GM12878 (cell line): ENCODE measurements around the gene ZNF311. TPM values are rescaled to one million over a fixed set of nuclear protein-coding genes. Genes with fewer than 3 reads are reported as not detected.

Source experiments
- ATAC-seq: fragments of 200-7000 bp; cut with Tn5 transposase; 3 replicates; pipeline ENCODE4 v1.9.1; 2020; ENCODE audit warnings: mild to moderate bottlenecking, moderate library complexity
- BruUV-seq: library from RNA; stranded (reverse); fragments of 400-500 nt; replicated peaks from 2 replicates; lab custom pipeline; 2021; lab: Mats Ljungman, UMichigan
- CTCF ChIA-PET: fragments of 300-600 bp; sonication (Branson Sonifier 250); formaldehyde crosslinking; extraction: SDS; loops from one replicate; lab custom pipeline; 2021; ENCODE audit warnings: inconsistent platforms; lab: Yijun Ruan, JAX
- POLR2A ChIA-PET: fragments of 350-600 bp; formaldehyde crosslinking; extraction: SDS; loops from one replicate; lab custom pipeline; 2021; ENCODE audit warnings: inconsistent platforms; lab: Charles Lee
- RAD21 ChIA-PET: fragments of 300-600 bp; sonication (Branson Sonifier 250); formaldehyde crosslinking; loops from one replicate; lab custom pipeline; 2023; ENCODE audit warnings: antibody characterized with exemption; ENCODE audit not compliant: unreplicated experiment; lab: Charles Lee
- SMC1A ChIA-PET: fragments of 300-600 bp; sonication (Branson Sonifier 250); formaldehyde crosslinking; loops from one replicate; lab custom pipeline; 2023; ENCODE audit not compliant: unreplicated experiment, uncharacterized antibody; lab: Charles Lee
- DNase-seq: peaks from one replicate; pipeline ENCODE4 v3.0.0-alpha.2; 2011; ENCODE audit warnings: low read depth, low spot score
- FAIRE-seq: peaks from 3 replicates; lab custom pipeline; 2011; peaks lifted over from hg19 to GRCh38; lab: Jason Lieb, UNC
- H2AFZ ChIP-seq: 2 replicates; pipeline ENCODE4 v1.6.0; 2011; ENCODE audit warnings: low read depth, low read length, control low read depth; ENCODE audit not compliant: control insufficient read depth
- H3K27ac ChIP-seq: 2 replicates; pipeline ENCODE4 v1.5.1; 2011; ENCODE audit warnings: control low read depth; ENCODE audit not compliant: control insufficient read depth, insufficient read depth
- H3K27me3 ChIP-seq, 2 experiments: replicated peaks in 1 of 2; 2 replicates each; pipeline versions ENCODE4 v1.6.0 to v1.6.1; 2011; ENCODE audit warnings: low read length in 1 of 2; ENCODE audit not compliant: control insufficient read depth in 2 of 2, insufficient read depth in 2 of 2
- H3K36me3 ChIP-seq, 2 experiments: 2 replicates each; pipeline ENCODE4 v1.5.1; 2011; ENCODE audit warnings: low read length in 1 of 2; ENCODE audit not compliant: control insufficient read depth in 2 of 2, insufficient read depth in 2 of 2
- H3K4me1 ChIP-seq: 2 replicates; pipeline ENCODE4 v1.6.1; 2011; ENCODE audit warnings: mild to moderate bottlenecking, low read length, moderate library complexity, mixed read lengths; ENCODE audit not compliant: control insufficient read depth, insufficient read depth
- H3K4me2 ChIP-seq: 2 replicates; pipeline ENCODE4 v1.6.0; 2011; ENCODE audit warnings: control low read depth; ENCODE audit not compliant: control insufficient read depth, insufficient read depth
- H3K4me3 ChIP-seq: fragments of 200-600 bp; sonication (generic); 2 replicates; pipeline ENCODE4 v1.5.1; 2016
- H3K79me2 ChIP-seq: 2 replicates; pipeline ENCODE4 v1.6.0; 2011; ENCODE audit warnings: low read length; ENCODE audit not compliant: control insufficient read depth, insufficient read depth
- H3K9ac ChIP-seq: 2 replicates; pipeline ENCODE4 v1.8.0; 2011; ENCODE audit warnings: low read length, control low read depth, mixed read lengths; ENCODE audit not compliant: control insufficient read depth, insufficient read depth
- H3K9me3 ChIP-seq: replicated peaks from 3 replicates; pipeline ENCODE4 v1.5.1; 2011; ENCODE audit warnings: mild to moderate bottlenecking, low read length; ENCODE audit not compliant: control insufficient read depth, insufficient read depth
- H4K20me1 ChIP-seq: 2 replicates; pipeline ENCODE4 v1.6.0; 2011; ENCODE audit not compliant: control insufficient read depth, insufficient read depth
- BACH1 ChIP-seq: fragments of 450-650 bp; IDR thresholded peaks from 2 replicates; pipeline ENCODE4 v1.6.1; 2017; ENCODE audit warnings: mild to moderate bottlenecking, borderline replicate concordance
- CHD2 ChIP-seq: IDR thresholded peaks from 2 replicates; pipeline ENCODE4 v1.6.1; 2011; ENCODE audit warnings: low read depth, low read length, improper control_type of control experiment, borderline replicate concordance
- DPF2 ChIP-seq: fragments of 450-650 bp; IDR thresholded peaks from 2 replicates; pipeline ENCODE4 v1.6.1; 2017; ENCODE audit warnings: mild to moderate bottlenecking
- EED ChIP-seq: sonication (generic); IDR thresholded peaks from 2 replicates; pipeline ENCODE4 v1.6.1; 2016; ENCODE audit warnings: antibody characterized with exemption, low read depth
- IKZF2 ChIP-seq, 2 experiments: fragments of 450-650 bp; IDR thresholded peaks; 2 replicates each; pipeline ENCODE4 v1.6.1; 2017; ENCODE audit warnings: mild to moderate bottlenecking in 2 of 2, moderate library complexity in 2 of 2
- MEF2B ChIP-seq: fragments of 450-650 bp; IDR thresholded peaks from 2 replicates; pipeline ENCODE4 v1.6.1; 2018; ENCODE audit warnings: mild to moderate bottlenecking, moderate library complexity; ENCODE audit not compliant: partially characterized antibody, poor library complexity, severe bottlenecking
- NR2C2 ChIP-seq: IDR thresholded peaks from 2 replicates; pipeline ENCODE4 v1.6.1; 2011; ENCODE audit warnings: borderline replicate concordance, low read depth; ENCODE audit not compliant: control insufficient read depth, insufficient read length
- POLR2A ChIP-seq: IDR thresholded peaks from 2 replicates; pipeline ENCODE4 v1.6.1; 2011; ENCODE audit warnings: low read depth, mild to moderate bottlenecking, low read length
- SIN3A ChIP-seq: IDR thresholded peaks from 2 replicates; pipeline ENCODE4 v1.6.1; 2012; ENCODE audit warnings: low read depth, low read length, improper control_type of control experiment
- SMC3 ChIP-seq: IDR thresholded peaks from 2 replicates; pipeline ENCODE4 v1.6.1; 2011; ENCODE audit warnings: low read length, improper control_type of control experiment, borderline replicate concordance
- USF1 ChIP-seq: IDR thresholded peaks from 2 replicates; pipeline ENCODE4 v1.6.1; 2011; ENCODE audit warnings: borderline replicate concordance, low read depth, mild to moderate bottlenecking, moderate library complexity, mixed read lengths, low read length; ENCODE audit not compliant: insufficient read depth; ENCODE audit errors: extremely low read length
- USF2 ChIP-seq: IDR thresholded peaks from 2 replicates; pipeline ENCODE4 v1.6.1; 2011; ENCODE audit warnings: low read depth, low read length, improper control_type of control experiment, borderline replicate concordance
- ZBTB11 ChIP-seq: fragments of 450-650 bp; formaldehyde crosslinking; IDR thresholded peaks from 2 replicates; pipeline ENCODE4 v1.5.0; 2022; ENCODE audit warnings: mild to moderate bottlenecking, missing genetic modification characterization
- ZBTB4 ChIP-seq: fragments of 450-650 bp; formaldehyde crosslinking; IDR thresholded peaks from 2 replicates; pipeline ENCODE4 v1.4.0; 2022; ENCODE audit warnings: mild to moderate bottlenecking, moderate library complexity
- ZNF24 ChIP-seq: fragments of 450-650 bp; IDR thresholded peaks from 2 replicates; pipeline ENCODE4 v1.6.1; 2017; ENCODE audit warnings: antibody characterized with exemption, mild to moderate bottlenecking
- WGBS: methylation state at CpG from one replicate; pipeline ENCODE4 v1.1.6; 2016; ENCODE audit warnings: low lambda C conversion rate; ENCODE audit not compliant: insufficient replicate concordance, insufficient coverage; ENCODE audit errors: missing lambda C conversion rate; 5-methylcytosine and 5-hydroxymethylcytosine counted together
- in situ Hi-C: fragments of 300-500 bp; cut with MboI; formaldehyde crosslinking; loops from 9 replicates; pipeline ENCODE4 v1.14.3; 2018; ENCODE audit warnings: mixed read lengths
- intact Hi-C: fragments of 100-400 bp; cut with micrococcal nuclease; formaldehyde crosslinking; loops from one replicate; pipeline ENCODE4 v1.14.2; 2022; ENCODE audit not compliant: unreplicated experiment
- polyA plus RNA-seq, 11 experiments: library from polyadenylated mRNA; depleted of rRNA in 4 of 11; unstranded in 6 of 11; stranded (reverse) in 5 of 11; fragments of >200 nt; fragmentation: Nextera tagmentation in 4 of 11; fragmentation: Illumina TruSeq in 1 of 11; extraction: Ambion mirVana in 4 of 11; extraction: Trizol in 1 of 11; gene quantifications; 1 replicate in 1 of 11; 2 replicates in 10 of 11; pipeline versions ENCODE4 v1.2.1 to v1.2.3, GENCODE V29; 2011 to 2016; ENCODE audit warnings: inconsistent platforms in 2 of 11, missing spikeins in 2 of 11, low read depth in 1 of 11
- total RNA-seq, 4 experiments: library from RNA; depleted of rRNA in 3 of 4; stranded (reverse); fragments of >200 nt in 3 of 4; fragmentation: Illumina TruSeq in 1 of 4; extraction: Trizol in 1 of 4; gene quantifications; 2 replicates each; pipeline versions ENCODE4 v1.2.1 to v1.2.3, GENCODE V29; 2013 to 2021

ZNF311 gene
- total and polyA plus RNA-seq, 10 of the 15 experiments (the other 5 are each of a cell fraction or from before 2014, with no cell fraction given) = 0.07 TPM; not detected in 9

GRCh38 chr6:29008089-29008488, 3.0 kb upstream of the ZNF311 start (continued):
- TF ChIP-seq EED (no peak), CHD2 (no peak), MEF2B (no peak), DPF2 (no peak), BACH1 (no peak), SMC3 (no peak), USF1 (no peak), POLR2A (no peak)

GRCh38 chr6:28996844-28997510, 8.1 kb downstream of the ZNF311 start:
- DNase-seq = no peak
- no peak overlapping the region for H2AFZ ChIP-seq
- H3K9me3 ChIP-seq = no peaks in the 10 kb centered on the region
- BruUV-seq = no TSS peak
- no peak overlapping the region for H3K4me3 ChIP-seq
- CTCF ChIA-PET = interaction anchor here (1.6 to 1.8 kb wide), 2 partner anchors 19 to 159 kb away, joined by 4 to 6 read pairs; no protein-coding TSS in a partner anchor
- in situ Hi-C loops = no loop called here
- intact Hi-C loops = no loop called here
- no peak overlapping the region for H3K4me2 ChIP-seq
- no peaks in the 10 kb centered on the region for H3K4me1 ChIP-seq
- 21% methylated on average over 2 of the region's 2 CpGs for WGBS
- H3K79me2 ChIP-seq = no peaks in the 10 kb centered on the region
- SMC1A ChIA-PET = no interaction called here
- no peak overlapping the region for H3K9ac ChIP-seq
- RAD21 ChIA-PET = no interaction called here
- H3K36me3 ChIP-seq = no peaks in the 10 kb centered on the region
- H3K27me3 ChIP-seq = peaks cover 0 to 2% of the 10 kb centered on the region in 2 experiments; a peak in 1 of 4 replicates
- no peaks in the 10 kb centered on the region for H4K20me1 ChIP-seq
- POLR2A ChIA-PET = no interaction called here
- H3K27ac ChIP-seq = no peak overlapping the region
- ATAC-seq = no peak
- FAIRE-seq = no peak
- no peak for TF ChIP-seq NR2C2
- TF ChIP-seq IKZF2 (IDR thresholded peaks at IDR 0.05) = no peak
- no peak for TF ChIP-seq USF2
- no peak for TF ChIP-seq DPF2
- TF ChIP-seq ZBTB11 (CRISPR knock-in tag) = no peak
- TF ChIP-seq ZNF24 = no peak
- no peak for TF ChIP-seq ZBTB4 (CRISPR knock-in tag)
- no peak for TF ChIP-seq SIN3A
